WERI-Rb-1 (cell line): Measurements from ENCODE around the gene TMEM61.

Experiments used
- DNase-seq: peaks from one replicate; pipeline ENCODE4 v3.0.0-alpha.2; 2020
- H3K27ac ChIP-seq: fragments of 250-450 bp; sonication (Bioruptor Pico); 2 replicates; pipeline ENCODE4 v1.5.1; 2020; ENCODE audit warnings: mild to moderate bottlenecking, moderate library complexity
- H3K27me3 ChIP-seq: fragments of 250-450 bp; sonication (Bioruptor Pico); 2 replicates; pipeline ENCODE4 v1.5.1; 2021; ENCODE audit warnings: mild to moderate bottlenecking, low read depth, moderate library complexity; ENCODE audit not compliant: insufficient read depth, severe bottlenecking
- H3K36me3 ChIP-seq: fragments of 250-450 bp; sonication (Bioruptor Pico); 2 replicates; pipeline ENCODE4 v1.5.1; 2020; ENCODE audit warnings: mild to moderate bottlenecking, moderate library complexity
- H3K4me3 ChIP-seq: 2 replicates; pipeline ENCODE4 v1.5.1; 2011; ENCODE audit warnings: low read depth, mild to moderate bottlenecking, control low read depth, low read length
- H3K9me3 ChIP-seq: fragments of 250-450 bp; sonication (Bioruptor Pico); 2 replicates; pipeline ENCODE4 v1.5.1; 2021; ENCODE audit warnings: mild to moderate bottlenecking, moderate library complexity; ENCODE audit not compliant: severe bottlenecking
- TF ChIP-seq, protein P1 (sequence below): IDR thresholded peaks from 2 replicates; pipeline ENCODE4 v1.5.1; 2011; ENCODE audit warnings: low read depth, mild to moderate bottlenecking, control low read depth, inconsistent platforms, low read length

Gene TMEM61

GRCh38 chr1:55037733-55038551 is 57.5 kb downstream of the TMEM61 start:
- H3K36me3 ChIP-seq, result no peaks in the 10 kb centered on the region
- no peak overlapping the region for H3K27ac ChIP-seq
- no peaks in the 10 kb centered on the region for H3K27me3 ChIP-seq
- TF ChIP-seq, protein P1, sequence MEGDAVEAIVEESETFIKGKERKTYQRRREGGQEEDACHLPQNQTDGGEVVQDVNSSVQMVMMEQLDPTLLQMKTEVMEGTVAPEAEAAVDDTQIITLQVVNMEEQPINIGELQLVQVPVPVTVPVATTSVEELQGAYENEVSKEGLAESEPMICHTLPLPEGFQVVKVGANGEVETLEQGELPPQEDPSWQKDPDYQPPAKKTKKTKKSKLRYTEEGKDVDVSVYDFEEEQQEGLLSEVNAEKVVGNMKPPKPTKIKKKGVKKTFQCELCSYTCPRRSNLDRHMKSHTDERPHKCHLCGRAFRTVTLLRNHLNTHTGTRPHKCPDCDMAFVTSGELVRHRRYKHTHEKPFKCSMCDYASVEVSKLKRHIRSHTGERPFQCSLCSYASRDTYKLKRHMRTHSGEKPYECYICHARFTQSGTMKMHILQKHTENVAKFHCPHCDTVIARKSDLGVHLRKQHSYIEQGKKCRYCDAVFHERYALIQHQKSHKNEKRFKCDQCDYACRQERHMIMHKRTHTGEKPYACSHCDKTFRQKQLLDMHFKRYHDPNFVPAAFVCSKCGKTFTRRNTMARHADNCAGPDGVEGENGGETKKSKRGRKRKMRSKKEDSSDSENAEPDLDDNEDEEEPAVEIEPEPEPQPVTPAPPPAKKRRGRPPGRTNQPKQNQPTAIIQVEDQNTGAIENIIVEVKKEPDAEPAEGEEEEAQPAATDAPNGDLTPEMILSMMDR, result no peak
- DNase-seq, result no peak
- H3K4me3 ChIP-seq, result no peak overlapping the region
- peaks cover 2% of the 10 kb centered on the region for H3K9me3 ChIP-seq

GRCh38 chr1:55038552-55038838 is 58.1 kb downstream of the TMEM61 start:
- Histone ChIP-seq H3K9me3 (peaks cover 2% of the 10 kb centered on the region), H3K27ac (no peak overlapping the region), H3K27me3 (no peaks in the 10 kb centered on the region), H3K4me3 (no peak overlapping the region), H3K36me3 (no peaks in the 10 kb centered on the region)
- TF ChIP-seq, protein P1, result no peak
- no peak for DNase-seq

DNA sequence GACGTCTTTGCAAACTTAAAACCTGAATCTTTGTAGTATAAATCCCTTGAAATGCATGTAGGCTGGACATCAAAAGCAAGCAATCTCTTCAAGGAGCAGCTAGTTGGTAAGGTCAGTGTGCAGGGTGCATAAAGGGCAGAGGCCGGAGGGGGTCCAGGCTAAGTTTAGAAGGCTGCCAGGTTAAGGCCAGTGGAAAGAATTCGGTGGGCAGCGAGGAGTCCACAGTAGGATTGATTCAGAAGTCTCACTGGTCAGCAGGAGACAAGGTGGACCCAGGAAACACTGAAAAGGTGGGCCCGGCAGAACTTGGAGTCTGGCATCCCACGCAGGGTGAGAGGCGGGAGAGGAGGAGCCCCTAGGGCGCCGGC is 58.5 kb downstream of the TMEM61 start:
- no peaks in the 10 kb centered on the region for H3K27me3 ChIP-seq

GRCh38 chr1:55039342-55040082 is 59.1 kb downstream of the TMEM61 start, which contains the start of gene PCSK9:
TSS of gene PCSK9 (plus strand) at chr1:55039548. CDS start at chr1:55039838, 290 bp downstream.
- no peak within 1 kb of the TSS for H3K27ac ChIP-seq
- no peaks in the 10 kb centered on the region for H3K36me3 ChIP-seq
- peaks cover 2% of the 10 kb centered on the region for H3K9me3 ChIP-seq
- H3K4me3 ChIP-seq, result no peak within 1 kb of the TSS
- TF ChIP-seq, protein P1, result no peak
- no peak for DNase-seq
- no peaks in the 10 kb centered on the region for H3K27me3 ChIP-seq

More for the DNA sequence above, 58.5 kb downstream of the TMEM61 start:
- Histone ChIP-seq H3K36me3 (no peaks in the 10 kb centered on the region), H3K4me3 (no peak overlapping the region), H3K9me3 (peaks cover 2% of the 10 kb centered on the region), H3K27ac (no peak overlapping the region)
- TF ChIP-seq, protein P1, result no peak
- no peak for DNase-seq

- Histone ChIP-seq H3K27me3 (no peaks in the 10 kb centered on the region), H3K4me3 (no peak overlapping the region), H3K27ac (no peak overlapping the region), H3K36me3 (no peaks in the 10 kb centered on the region), H3K9me3 (peaks cover 2% of the 10 kb centered on the region)
- no peak for DNase-seq
- TF ChIP-seq, protein P1, result no peak
Observed at GRCh38 chr1:55040083-55040932, 59.9 kb downstream of the TMEM61 start.
